Renal pelvis (tissue), 4 donors: ENCODE data around the gene TGFB1. TPM values are rescaled to one million over a fixed set of nuclear protein-coding genes. Genes with fewer than 3 reads are reported as not detected.

ENCODE experiments used
- DNase-seq: peaks from one replicate; pipeline ENCODE4 v3.0.0-alpha.2; 2013
- polyA plus RNA-seq, 3 donors: library from polyadenylated mRNA; unstranded; fragments of 120-200 nt; gene quantifications; one replicate each; pipeline ENCODE4 v1.2.1, GENCODE V29; 2013; ENCODE audit not compliant: insufficient read length in 3 of 3

Gene TGFB1
- polyA plus RNA-seq, 3 donors = 28.9 to 33.1 (median 29.3) TPM

- no peak for DNase-seq
Observed at GRCh38 chr19:41324231-41324702, 29.5 kb downstream of the TGFB1 start.

DNA sequence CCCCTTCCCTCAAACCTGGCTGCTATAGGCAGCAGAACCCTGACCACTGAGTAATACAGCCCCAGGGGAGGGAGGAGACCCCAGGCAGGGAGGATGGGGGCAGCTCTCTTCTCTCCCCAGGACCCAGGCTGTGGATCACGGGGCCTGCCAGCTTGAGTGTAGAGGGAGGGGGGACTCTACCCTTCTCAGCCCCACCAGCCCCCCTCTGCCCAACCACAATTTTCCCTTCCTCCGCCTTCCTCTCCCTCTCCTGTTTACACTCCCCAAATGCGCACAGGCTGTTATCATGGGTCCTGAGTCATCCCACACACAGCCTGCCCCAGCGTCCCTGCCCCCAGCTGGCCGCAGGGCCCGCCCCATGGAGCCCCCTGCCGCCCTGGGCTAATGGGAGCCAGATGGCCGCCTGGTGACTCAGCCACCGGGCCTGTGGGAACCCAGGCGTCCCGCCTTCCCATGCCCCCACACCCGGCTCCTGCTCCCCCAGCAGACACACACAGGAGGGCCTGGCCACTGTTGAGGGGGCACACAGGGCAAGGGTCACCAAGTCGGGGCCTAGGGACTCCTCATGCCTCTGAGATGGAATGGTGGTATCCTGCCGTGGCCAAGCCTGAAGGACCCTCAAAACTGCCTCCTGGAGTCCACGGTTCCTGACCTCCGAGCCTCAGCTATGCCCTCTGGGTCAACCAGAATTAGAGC lies 30.1 kb downstream of the TGFB1 start:
- no peak for DNase-seq

GRCh38 chr19:41323023-41323422 lies 30.7 kb downstream of the TGFB1 start:
- no peak for DNase-seq

DNA sequence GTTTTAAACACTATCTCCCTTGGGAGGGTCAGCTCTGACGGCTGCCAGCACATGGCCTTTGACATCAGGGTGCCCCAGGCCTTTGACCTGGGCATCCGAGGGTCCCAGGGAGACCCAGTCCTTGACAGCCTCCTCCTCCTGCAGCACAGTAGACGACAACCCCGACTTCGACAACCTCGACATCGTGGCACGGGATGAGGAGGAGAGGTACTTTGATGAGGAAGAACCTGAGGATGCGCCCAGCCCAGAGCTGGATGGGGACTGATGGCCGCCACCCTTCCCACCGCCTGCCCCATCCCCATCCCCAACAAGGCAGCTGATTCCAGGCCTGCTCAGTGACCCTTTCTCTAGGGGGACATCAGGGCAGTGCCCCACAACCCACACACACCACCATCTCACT lies 31.3 kb downstream of the TGFB1 start:
- no peak for DNase-seq

DNA sequence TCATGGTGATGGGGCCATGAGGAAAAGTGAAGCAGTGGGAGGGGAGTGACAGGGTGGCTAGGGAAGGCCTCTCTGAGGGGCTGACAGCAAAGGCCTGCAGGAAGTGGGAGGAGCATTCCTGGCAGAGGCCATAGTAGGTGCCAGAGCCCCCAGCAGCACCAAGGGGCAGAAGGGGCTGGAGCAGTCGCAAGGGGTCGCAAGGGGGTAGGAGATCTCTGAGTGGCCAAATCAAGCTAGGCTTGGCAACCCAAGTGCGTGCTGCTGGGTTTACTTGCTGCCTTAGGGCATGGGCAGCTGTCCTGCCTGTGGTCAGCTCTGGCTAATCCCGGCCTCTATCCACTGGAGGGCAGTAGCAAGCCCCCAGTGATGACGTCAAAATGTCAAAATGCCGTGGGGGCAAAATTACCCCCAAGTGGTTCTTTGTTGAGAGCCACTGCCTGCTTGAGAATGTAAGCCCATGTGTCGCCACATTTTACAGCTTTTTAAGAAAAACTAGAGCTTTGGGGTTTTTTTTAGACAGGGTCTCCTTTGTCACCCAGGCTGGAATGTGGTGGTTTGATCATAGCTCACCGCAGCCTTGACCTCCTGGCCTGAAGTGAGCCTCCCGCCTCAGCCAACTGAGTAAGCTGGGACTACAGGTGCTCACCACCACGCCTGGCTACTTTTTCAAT lies 32.0 kb downstream of the TGFB1 start:
- no peak for DNase-seq

DNA sequence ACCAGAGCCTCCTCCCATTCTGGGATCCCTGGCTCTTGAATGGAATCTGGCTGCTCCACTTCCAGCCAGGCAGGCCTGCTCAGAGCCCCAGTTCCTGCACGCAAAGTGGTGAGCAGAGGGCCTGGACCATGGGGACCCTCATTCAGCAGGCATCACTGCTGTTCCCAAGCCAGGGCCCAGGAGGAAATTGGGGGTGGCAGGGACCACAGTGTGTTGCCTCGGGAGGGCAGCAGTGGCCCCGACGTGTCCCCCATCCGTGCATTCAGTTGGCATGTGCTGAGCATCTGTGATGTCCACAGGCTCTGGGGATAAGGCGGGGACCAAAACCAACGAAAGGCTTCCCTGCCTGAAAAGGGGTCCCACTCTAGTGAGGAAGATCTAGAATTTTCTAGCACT lies 32.5 kb downstream of the TGFB1 start:
- no peak for DNase-seq

DNA sequence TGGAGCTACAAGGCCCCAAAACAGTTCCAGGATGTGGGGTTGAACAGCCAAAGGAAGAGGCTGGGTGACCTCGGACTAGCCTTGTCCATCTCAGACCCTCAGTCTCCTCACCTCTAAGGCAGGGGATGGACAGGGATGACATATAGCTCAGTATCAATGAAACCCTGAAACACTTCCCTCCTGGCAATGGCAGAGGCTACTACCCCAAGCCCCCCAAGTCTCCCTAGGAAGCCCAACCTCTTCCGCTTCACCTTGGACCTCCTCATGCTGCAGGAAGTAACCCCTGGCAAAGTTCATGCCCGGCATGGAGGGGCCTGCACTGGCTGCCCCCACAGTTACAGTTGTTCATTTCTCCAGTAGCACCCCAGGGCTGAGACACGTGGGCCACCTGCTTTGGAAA lies 33.2 kb downstream of the TGFB1 start:
- no peak for DNase-seq

DNA sequence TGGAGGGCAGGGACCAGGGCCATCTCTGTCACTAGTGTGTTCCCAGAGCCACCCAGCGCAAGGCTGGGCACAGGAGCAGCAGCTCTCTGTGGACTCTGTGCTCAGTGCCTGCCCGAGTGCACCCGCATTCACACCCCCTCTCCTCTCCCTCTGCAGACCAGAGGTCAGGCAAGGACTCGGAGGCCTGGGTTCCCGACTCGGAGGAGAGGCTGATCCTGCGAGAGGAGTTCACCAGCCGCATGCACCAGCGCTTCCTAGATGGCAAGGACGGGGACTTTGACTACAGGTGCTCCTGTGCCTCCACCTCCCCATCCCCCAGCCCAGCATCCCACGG lies 33.6 kb downstream of the TGFB1 start:
- DNase-seq = no peak

GRCh38 chr19:41319500-41320184 lies 34.1 kb downstream of the TGFB1 start:
- no peak for DNase-seq

- DNase-seq = no peak
Observed at GRCh38 chr19:41318696-41319499, 34.8 kb downstream of the TGFB1 start.

- DNase-seq = no peak
Observed at GRCh38 chr19:41316306-41316920, 37.3 kb downstream of the TGFB1 start.

DNA sequence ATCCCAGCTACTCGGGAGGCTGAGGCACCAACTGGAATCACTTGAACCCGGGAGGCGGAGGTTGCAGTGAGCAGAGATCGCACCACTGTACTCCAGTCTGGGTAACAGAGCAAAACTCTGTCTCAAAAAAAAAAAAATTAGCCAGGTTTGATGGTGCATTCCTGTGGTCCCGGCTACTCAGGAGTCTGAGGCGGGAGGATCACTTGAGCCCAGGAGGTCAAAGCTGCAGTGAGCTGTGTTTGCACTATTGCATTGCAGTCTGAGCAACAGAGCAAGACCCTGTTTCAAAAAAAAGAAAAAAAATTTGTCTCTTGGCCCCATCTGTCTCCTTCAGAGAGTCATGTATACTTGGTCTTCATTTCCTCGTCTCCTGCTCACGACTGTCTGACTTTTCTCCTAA lies 42.1 kb downstream of the TGFB1 start:
- DNase-seq = no peak

- DNase-seq = no peak
Observed at GRCh38 chr19:41311072-41311471, 42.6 kb downstream of the TGFB1 start.

- DNase-seq = peak; percentile 89
Observed at GRCh38 chr19:41310033-41310831, 43.5 kb downstream of the TGFB1 start, which contains the start of gene CCDC97. CCDC97 (plus strand) TSS chr19:41310172; CDS start chr19:41310311, 139 bp downstream.

DNA sequence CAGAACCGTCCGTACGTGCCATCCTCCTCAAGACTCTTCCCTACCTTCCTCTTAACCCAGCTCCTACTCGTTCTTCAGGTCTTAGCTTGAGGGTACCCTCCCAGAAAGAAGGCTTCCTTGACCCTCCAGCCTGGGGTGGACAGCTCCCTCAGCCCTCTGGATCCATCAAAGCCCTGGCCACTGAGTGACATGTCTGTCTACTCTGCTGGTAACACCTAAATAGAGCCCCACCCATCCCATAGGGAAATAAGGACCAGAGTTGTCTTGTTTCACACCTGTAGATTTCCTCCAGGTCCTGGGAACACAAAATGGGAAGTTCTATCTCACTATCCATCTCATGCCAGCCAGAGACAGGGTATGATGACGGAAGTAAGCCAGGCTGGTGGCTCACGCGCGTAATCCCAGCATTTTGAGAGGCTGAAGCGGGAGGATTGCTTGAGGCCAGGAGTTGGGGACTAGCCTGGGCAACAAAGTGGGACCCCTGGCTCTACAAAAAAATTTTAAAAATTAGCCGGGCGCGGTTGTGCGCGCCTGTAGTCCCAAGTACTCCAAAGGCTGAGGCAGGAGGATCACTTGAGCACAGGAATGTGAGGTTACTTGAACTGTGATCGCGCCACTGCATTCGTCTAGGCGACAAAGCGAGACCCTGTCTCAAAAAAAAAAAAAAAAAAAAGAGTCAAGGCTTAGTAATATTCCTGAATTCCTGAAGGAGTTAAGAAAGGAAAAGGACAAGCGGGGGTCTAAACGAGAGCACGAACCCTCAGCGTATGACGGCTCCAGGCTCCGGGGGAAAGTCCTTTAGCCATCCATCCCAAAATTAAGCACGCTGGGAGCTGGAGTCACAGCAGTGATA lies 44.3 kb downstream of the TGFB1 start:
- no peak for DNase-seq

GRCh38 chr19:41308450-41309179 lies 45.1 kb downstream of the TGFB1 start:
- peak; percentile 91 for DNase-seq

DNA sequence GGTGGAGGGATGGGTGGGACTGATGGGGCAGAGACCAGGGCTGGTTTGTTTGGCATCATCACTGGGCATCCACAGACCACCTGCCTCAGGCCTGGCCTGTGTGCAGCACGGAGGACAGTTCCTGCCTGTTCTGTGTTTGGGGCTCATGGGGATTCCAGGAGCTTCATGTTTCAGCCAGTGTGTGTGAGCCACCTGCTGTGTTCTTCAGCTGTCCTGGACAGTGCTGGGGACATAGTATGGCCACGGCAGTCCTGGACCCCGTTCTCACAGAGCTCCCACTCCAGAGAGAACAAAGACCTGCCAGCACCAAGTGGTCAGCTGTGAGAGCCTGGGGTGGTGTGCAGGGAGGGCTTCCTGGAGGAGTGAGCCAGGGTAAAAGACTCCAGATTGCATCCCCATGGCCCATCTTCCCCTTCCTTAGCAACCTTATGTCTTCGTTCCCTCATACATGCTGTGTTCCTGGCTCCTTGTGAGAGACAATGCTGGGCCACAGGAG lies 45.7 kb downstream of the TGFB1 start:
- no peak for DNase-seq

GRCh38 chr19:41307090-41307875 lies 46.4 kb downstream of the TGFB1 start:
- DNase-seq = no peak
